Spleen (tissue), 7 donors: Measurements from ENCODE around the gene CCDC192.

ENCODE experiments used
- POLR2A ChIP-seq, 3 donors: fragments of 450-650 bp; IDR thresholded peaks; one replicate each; pipeline ENCODE4 v1.5.1; 2017; ENCODE audit warnings: antibody characterized with exemption in 3 of 3, mild to moderate bottlenecking in 1 of 3
- TF ChIP-seq, protein P1 (sequence below), 11 experiments: fragments of 200-600 bp in 7 of 11; fragments of 450-650 bp in 4 of 11; sonication (generic) in 4 of 11; IDR thresholded peaks in 8 of 11; conservative IDR thresholded peaks in 3 of 11; 1 replicate in 7 of 11; 2 replicates in 4 of 11; pipeline versions ENCODE4 v1.4.0 to v1.8.0; 2016 to 2021; ENCODE audit warnings: antibody characterized with exemption in 11 of 11, inconsistent platforms in 4 of 11, mild to moderate bottlenecking in 1 of 11
- donor health status: DM: no; HTN: no; CAD: no; lungs with moderate emphysema.
- donor health status: DM: no; HTN: no; CAD: no.
- donor health status: DM: no; HTN: no; CAD: no.

DNA sequence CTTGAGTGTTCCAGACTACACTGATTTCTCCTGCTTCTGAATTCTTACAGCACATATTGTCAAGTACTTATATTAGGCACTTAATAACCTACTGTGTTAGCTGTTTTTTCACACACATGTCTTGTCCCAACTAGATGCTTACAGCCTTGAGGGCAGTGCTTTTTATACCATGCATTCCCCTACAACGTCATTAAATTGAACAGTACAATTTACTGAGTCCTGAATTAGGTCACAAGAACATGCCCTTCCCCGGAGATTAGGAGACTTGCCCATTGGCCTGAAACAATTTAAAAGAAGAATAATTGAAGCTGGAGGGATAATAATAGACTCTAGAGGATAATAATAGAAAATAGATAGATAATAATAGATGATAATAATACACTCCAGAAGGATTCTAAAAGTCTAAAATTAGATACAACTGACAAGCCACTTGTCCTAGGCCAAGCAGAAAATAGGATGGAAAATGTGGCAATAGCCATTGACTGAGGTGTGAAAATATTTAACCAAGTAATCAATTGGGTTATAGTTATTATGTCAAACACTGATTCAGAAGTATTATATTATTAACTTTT is 267.7 kb downstream of the CCDC192 start:
- TF ChIP-seq POLR2A (IDR thresholded peaks at IDR 0.05) = no peak
- TF ChIP-seq, protein P1, sequence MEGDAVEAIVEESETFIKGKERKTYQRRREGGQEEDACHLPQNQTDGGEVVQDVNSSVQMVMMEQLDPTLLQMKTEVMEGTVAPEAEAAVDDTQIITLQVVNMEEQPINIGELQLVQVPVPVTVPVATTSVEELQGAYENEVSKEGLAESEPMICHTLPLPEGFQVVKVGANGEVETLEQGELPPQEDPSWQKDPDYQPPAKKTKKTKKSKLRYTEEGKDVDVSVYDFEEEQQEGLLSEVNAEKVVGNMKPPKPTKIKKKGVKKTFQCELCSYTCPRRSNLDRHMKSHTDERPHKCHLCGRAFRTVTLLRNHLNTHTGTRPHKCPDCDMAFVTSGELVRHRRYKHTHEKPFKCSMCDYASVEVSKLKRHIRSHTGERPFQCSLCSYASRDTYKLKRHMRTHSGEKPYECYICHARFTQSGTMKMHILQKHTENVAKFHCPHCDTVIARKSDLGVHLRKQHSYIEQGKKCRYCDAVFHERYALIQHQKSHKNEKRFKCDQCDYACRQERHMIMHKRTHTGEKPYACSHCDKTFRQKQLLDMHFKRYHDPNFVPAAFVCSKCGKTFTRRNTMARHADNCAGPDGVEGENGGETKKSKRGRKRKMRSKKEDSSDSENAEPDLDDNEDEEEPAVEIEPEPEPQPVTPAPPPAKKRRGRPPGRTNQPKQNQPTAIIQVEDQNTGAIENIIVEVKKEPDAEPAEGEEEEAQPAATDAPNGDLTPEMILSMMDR (IDR thresholded peaks at IDR 0.05 in 8 of 11, conservative IDR thresholded peaks at IDR 0.05 in 3 of 11) = no peak
